Measurements from ENCODE around the gene C12orf50.

Gene C12orf50

GRCh38 chr12:88029093-88029665 lies at the start of gene C12orf50:
Gene C12orf50, minus strand, starts transcription at chr12:88029401. Its CDS starts 2,439 bp downstream, at chr12:88026962.
- no peaks in the 10 kb centered on the region for H3K4me1 ChIP-seq (ENCODE audit: control insufficient read depth in 1 of 2, insufficient read depth in 1 of 2, low read depth in 1 of 2, low read length in 1 of 2)
- H3K27me3 ChIP-seq = peaks cover 8% of the 10 kb centered on the region
- H3K27ac ChIP-seq = no peak within 1 kb of the TSS
- no peaks in the 10 kb centered on the region for H3K9me3 ChIP-seq
- no peaks in the 10 kb centered on the region for H3K36me3 ChIP-seq
- H3K4me3 ChIP-seq (ENCODE audit: low read depth in 1 of 2, low read length in 1 of 2) = no peak within 1 kb of the TSS
- TF ChIP-seq CTCF (IDR thresholded peaks at IDR 0.05) = no peak

GRCh38 chr12:88067301-88067700 lies 38.1 kb upstream of the C12orf50 start:
- no peaks in the 10 kb centered on the region for H3K36me3 ChIP-seq
- H3K27ac ChIP-seq = no peak overlapping the region
- H3K4me3 ChIP-seq (ENCODE audit: low read depth in 1 of 2, low read length in 1 of 2) = no peak overlapping the region
- no peaks in the 10 kb centered on the region for H3K4me1 ChIP-seq (ENCODE audit: control insufficient read depth in 1 of 2, insufficient read depth in 1 of 2, low read depth in 1 of 2, low read length in 1 of 2)
- H3K9me3 ChIP-seq = no peaks in the 10 kb centered on the region
- no peak for TF ChIP-seq CTCF (IDR thresholded peaks at IDR 0.05)
- H3K27me3 ChIP-seq = no peaks in the 10 kb centered on the region

- no peaks in the 10 kb centered on the region for H3K27me3 ChIP-seq
- no peak for TF ChIP-seq CTCF (IDR thresholded peaks at IDR 0.05)
- H3K4me3 ChIP-seq (ENCODE audit: low read depth in 1 of 2, low read length in 1 of 2) = no peak overlapping the region
- no peaks in the 10 kb centered on the region for H3K4me1 ChIP-seq (ENCODE audit: control insufficient read depth in 1 of 2, insufficient read depth in 1 of 2, low read depth in 1 of 2, low read length in 1 of 2)
- H3K27ac ChIP-seq = no peak overlapping the region
- H3K36me3 ChIP-seq = no peaks in the 10 kb centered on the region
- H3K9me3 ChIP-seq = no peaks in the 10 kb centered on the region
Measured at GRCh38 chr12:88063375-88063774, 34.2 kb upstream of the C12orf50 start.

GRCh38 chr12:88062474-88062873 lies 33.3 kb upstream of the C12orf50 start:
- Histone ChIP-seq H3K27me3 (no peaks in the 10 kb centered on the region), H3K9me3 (no peaks in the 10 kb centered on the region), H3K36me3 (no peaks in the 10 kb centered on the region), H3K27ac (no peak overlapping the region), H3K4me3 (ENCODE audit: low read depth in 1 of 2, low read length in 1 of 2) (no peak overlapping the region), H3K4me1 (ENCODE audit: control insufficient read depth in 1 of 2, insufficient read depth in 1 of 2, low read depth in 1 of 2, low read length in 1 of 2) (no peaks in the 10 kb centered on the region)
- no peak for TF ChIP-seq CTCF (IDR thresholded peaks at IDR 0.05)

GRCh38 chr12:88058719-88059077 lies 29.5 kb upstream of the C12orf50 start:
- peaks cover 10% of the 10 kb centered on the region for H3K36me3 ChIP-seq
- H3K4me1 ChIP-seq (ENCODE audit: control insufficient read depth in 1 of 2, insufficient read depth in 1 of 2, low read depth in 1 of 2, low read length in 1 of 2) = no peaks in the 10 kb centered on the region
- no peak for TF ChIP-seq CTCF (IDR thresholded peaks at IDR 0.05)
- no peak overlapping the region for H3K27ac ChIP-seq
- H3K4me3 ChIP-seq (ENCODE audit: low read depth in 1 of 2, low read length in 1 of 2) = no peak overlapping the region
- H3K9me3 ChIP-seq = no peaks in the 10 kb centered on the region
- no peaks in the 10 kb centered on the region for H3K27me3 ChIP-seq
